NCI-H1417 (cell line): ENCODE results near the gene SLIT1.
A peak's percentile ranks its signal among the peaks of the same experiment; 100 is the strongest.

ENCODE experiments used
- DNase-seq, 3 experiments: peaks; one replicate each; lab custom pipeline; 2025; lab: John Stamatoyannopoulos, UW

SLIT1 gene

DNA sequence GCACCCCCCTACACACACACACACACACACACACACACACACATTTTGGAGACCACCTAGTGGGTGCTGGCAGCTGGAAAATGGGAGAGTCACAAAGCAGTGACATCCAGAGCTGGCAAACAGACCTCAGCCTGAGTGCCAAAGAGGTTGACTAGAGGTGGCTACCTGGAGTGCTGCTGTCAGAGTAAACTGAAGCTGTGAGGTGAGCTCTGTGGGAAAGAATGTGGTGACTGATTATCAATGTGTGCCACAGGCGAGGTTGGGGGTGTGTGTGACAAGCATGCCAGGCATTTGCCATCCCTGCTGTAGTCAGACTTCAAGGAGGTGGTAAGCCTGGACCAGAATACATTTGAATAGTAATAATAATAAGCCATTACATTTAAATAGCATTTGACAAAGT, 120.6 kb downstream of the SLIT1 start:
- peak in 2 of 3 experiments; percentile 9 to 41 for DNase-seq

DNA sequence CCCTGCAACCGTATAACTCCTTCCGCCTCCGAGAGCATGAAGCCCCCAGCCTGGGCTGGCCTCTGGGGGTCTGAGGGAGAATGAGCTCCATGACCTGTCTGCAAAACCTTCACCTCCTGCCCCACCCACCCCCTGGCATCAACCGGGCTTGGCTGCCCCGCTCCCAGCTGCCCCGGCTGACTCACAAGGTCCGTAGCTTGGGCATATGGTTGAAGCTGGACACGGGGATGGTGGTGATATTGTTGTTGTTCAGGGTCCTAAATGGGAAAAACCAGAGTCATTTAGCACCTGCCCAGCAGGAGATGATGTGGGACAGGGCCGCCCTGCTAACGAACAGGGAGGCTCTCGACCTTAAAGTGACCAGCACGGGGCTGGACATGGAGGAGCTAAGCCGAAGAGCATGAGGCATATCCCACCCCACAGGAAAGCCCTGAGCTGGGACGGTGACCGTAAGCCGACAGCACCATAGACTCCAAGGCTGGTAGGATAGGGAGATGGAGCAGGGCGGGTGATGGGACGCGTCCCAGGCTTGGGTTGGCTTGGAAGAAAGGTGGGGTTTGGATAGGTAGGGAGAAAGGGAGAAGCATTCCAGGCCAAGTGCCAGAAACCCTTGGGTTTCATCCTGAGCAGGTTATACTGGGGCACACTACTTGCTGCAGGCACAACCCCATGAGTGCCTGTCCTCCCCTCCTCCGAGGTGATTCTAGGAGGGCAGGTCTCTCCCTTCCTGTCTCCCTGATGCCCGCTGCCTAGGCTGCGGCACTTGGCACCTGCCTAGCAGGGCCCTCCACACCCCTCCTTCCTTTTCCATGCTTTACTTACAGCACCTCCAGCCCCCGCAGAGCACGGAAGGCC, 121.5 kb downstream of the SLIT1 start:
- DNase-seq, result no peak

DNA sequence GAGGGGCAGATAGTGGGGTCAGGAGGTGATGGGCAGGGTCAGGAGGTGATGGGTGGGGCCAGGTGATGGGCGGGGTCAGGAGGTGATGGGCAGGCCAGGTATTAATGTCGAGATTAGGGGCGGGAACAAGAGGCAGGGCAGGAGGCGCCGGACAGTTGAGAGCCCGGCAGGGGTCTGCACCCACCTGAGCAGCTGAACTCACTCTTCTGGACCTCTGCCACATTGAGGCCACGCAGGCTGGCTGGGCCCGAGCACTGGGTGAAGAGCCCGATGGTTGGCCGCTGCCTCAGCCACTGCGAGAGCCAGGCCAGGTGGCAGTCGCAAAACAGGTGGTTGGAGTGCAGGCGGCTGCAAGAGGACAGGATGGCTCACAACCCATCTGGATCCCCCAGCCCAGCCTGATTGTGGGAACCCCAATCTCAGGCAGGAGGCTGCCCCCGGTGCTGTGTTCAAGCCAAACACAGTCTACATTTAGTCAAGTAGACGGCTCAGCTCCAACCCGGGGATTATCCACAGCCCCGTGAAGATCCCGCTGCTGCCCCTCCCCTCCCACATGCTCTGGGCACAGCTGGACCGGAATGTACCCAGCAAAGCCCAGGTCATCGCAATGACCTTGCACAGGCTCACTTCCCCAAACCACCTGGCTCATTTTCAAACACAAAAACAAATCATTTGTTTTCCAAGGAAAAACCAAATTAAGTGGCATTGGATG, 122.3 kb downstream of the SLIT1 start:
- no peak for DNase-seq

DNA sequence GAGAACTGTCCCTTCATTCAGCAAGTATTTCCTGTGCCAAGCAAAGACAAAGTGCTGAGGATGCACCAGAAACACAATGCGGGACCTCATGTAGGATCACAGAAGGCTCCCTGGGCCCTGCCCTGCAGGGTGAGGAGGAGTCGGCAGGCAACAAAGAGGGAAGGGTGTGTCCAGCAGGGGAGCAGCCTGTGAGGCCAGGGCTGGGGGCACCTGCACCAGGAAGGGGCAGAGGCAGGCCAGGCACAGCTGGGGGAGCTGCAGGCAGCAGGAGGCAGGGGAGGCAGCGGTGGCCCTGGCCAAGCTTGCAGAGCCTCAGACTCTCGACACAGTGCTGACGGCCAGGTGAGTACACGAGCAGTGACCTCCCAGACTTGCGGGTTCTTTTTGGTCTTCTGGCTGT, 123.3 kb downstream of the SLIT1 start:
- no peak for DNase-seq

DNA sequence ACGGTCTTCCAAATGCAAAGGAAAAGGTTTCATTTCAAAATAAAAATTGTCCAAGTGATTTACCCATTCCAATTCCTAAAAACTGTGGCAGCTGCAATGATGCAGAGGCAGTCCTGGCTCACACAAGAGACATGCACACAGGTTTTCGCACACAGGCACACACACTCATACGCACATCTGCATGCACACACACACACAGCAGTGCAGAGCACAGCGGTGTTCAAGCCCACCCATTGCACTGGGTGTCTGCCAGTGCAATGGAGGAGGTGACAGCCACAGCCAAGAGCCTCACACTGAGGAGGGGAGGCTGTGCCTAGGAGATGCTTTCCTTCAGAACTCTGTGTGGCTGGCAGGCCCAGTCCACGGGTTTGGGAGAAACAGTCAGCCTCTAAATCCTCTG, 123.7 kb downstream of the SLIT1 start:
- DNase-seq, result no peak

DNA sequence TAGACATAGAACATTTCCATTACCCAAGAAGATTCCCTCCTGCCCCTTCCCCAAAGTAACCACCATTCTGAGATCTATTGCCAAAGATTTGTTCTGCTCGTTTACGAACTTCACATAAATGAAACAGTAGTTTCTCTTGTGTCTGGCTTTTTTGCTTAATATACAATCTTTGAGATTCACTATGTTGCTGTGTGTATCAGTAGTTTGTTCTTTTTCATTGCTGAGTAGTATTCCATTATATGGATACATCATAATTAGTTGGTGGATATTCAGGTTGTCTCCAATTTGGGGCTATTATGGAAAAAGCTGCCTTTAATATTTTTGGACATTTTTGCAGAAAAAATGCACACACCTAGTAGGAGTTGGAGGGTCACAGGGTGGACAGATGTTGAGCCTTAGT, 124.3 kb downstream of the SLIT1 start:
- no peak for DNase-seq

DNA sequence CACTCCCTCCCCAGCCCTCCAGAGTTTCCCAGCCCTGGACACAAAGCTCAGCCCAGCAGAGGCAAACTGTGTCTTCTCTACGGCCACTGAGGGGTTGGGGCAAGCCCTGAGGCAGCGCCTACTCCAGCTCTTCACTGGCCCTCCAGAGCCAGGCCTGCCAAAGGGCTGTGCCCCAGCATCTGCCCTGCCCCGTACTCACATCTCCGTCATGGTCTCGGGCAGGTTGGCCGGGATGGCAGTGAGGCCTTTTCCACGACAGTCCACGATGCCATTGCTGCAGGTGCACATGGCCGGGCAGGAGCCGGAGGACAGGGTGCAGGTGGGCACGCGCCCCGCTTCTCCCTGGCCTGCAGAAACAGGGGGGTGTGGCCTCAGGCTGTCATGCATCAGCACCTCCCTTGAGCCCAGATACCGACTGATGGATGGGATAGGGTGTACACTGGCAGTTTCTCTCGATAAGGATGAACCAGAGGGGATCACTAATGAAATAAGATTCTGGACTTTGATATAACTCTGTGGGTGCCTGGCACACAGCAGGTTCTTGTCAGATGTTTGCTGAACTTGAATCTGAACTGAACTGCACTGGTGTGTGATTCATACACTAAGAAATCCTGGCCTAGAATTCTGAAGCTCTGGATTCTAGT, 125.2 kb downstream of the SLIT1 start:
- DNase-seq, result no peak

DNA sequence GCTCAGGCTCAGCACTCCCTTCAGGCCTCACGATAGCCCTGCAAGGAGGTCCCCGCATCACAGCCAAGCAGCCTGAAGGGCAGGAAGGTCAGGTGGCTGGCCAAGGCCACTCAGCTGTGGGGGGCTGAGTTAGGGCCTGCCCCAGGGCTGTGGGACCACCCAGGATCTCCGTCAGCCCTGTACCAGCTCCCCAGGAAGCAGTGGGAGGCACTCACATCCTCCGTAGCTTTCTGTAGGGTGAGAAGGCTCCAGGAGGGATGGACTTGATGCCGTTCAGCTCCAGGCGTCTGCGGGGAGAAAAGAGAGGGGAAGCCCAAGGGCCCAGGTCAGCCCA, 125.9 kb downstream of the SLIT1 start:
- DNase-seq, result no peak

DNA sequence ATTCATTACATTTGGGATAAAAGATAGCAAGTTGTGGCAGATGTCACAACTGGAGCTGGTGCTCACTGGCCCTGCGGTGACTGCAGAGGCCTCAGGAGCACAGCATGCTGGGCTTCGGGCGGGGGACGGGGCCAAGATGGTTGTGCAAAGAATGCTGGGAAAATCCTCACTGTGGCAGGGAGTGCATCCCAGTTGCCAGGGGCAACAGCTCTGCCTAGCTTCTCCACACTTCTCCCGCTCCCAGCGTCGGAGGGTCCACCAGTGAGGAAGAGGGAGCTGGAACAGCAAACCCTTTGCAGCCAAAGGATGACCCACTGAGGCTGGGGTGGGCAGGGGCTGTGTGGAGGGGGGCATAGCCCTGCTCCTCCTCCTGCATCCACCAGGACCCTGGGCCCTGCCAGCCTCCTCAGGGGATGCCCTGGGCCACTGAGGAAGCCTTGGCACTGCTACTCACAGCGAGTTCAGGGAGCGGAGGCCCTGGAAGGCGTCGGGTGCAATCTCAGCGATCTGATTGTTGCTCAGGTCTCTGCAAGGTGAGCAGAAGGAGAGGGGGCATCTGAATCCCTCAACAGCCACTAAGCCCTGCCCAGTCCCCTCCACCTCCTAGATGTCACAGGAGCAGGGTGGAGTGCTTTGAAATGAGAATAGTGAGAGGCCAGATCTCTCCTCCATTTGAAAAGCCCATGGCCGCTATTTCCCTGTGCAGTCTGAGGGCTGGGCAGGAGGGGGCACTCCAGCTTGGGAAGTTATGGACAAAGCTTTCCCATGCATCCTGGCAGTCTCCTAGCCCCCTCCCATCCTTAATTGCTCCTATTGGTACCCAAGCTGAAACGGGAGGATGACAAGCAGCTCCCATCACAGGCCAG, 126.5 kb downstream of the SLIT1 start:
- peak in 1 of 3 experiments; percentile 0 for DNase-seq

DNA sequence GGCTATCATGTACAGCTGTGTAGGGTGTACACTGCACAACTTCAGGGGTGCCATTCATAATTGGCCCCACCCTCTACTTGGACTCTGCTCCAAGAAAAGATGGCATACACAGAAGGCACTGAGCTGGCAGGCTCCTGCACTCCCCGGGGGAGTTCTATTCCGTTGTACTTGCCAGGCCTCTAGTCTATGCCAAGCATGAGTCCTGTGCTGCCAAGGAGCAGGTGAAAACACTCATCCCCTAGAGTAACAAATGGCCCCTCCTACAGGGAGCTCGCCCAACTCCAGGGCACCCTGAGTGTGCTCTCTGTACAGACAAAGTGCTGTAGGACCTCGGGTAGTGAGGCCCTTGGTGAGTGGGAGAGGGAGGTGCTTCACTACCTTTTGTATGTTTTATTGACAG, 127.2 kb downstream of the SLIT1 start:
- no peak for DNase-seq

DNA sequence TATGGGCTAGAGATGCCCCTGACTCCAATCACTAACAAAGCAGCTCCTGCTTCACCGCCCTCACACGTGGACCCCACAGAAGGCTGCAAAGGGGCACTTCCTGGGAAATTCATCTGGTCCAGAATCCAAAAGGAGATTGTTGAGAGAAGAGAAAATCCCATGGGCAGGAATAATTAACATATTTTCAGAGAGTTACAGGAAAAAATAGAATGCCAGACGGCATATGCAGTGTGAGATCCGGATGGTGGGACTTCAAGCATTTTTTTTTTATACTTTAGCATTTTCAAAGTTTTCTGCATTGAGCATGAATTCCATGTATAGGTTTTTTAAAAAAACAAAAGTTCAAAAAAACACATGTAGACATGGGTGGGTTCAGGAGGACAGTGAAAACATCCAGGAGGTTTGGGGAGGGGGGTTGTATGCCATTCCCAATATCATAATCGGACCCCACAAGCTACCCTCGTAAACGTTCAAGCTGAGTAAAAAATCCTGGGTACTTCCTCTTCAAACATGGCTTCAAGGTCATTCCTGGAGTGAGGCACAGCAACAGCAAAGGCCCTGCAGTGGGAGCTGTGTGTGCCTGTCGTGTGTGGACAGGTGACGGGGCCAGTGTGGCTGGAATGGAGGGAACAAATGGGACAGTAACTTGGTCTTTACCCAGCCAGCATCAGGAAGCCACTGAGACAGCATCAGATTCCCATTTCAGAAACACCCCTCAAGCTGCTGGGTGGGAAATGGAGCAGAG, 128.1 kb downstream of the SLIT1 start:
- no peak for DNase-seq

DNA sequence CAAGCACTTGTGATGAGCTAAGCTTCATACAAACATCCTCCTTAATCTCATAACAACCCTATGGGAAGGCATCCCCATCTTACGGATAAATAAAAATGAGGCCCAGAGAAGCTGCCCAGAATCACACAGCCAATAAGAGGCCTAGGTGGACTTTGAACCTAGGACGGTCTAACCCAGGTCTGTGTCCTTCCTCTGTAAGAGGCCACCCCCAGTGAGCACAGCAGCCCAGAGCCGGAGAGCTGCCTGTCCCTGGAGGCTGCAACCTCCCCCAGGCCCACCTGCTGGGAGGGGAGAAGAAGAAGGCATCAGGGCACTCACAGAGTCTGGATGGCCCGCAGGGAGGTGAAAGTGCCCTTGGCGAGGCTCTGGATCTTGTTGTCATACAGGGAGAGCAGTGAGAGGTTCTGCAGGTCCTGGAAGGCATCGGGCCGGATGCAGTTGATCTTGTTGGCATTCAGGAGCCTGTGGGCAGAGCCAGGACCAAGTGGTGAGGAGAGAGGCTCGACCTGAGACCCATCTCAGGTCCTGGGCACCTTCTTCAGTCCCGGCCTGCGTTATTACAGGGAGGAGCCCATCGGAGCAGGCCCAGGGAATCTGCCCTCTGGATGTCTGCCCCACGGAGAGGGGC, 129.6 kb downstream of the SLIT1 start:
- no peak for DNase-seq

DNA sequence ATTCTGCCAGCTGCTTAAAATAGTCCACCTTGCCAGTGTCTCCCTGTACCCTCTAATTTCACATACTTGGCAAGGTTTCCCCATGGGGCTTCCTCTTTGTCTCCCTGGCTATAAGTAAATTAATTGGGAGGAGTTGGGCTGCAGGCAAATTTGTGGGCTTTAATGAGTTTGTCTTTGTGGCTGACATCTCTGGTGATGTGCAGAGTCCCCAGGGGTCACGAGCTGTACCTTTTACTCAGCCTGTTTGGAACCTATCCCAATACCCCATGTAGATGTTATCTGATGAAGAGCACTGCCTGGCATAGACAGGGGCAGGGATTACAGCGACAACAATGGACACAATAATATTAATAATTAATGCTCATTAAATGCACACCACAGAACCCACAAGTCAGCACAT, 132.5 kb downstream of the SLIT1 start:
- DNase-seq, result peak in 2 of 3 experiments; percentile 61 to 90

DNA sequence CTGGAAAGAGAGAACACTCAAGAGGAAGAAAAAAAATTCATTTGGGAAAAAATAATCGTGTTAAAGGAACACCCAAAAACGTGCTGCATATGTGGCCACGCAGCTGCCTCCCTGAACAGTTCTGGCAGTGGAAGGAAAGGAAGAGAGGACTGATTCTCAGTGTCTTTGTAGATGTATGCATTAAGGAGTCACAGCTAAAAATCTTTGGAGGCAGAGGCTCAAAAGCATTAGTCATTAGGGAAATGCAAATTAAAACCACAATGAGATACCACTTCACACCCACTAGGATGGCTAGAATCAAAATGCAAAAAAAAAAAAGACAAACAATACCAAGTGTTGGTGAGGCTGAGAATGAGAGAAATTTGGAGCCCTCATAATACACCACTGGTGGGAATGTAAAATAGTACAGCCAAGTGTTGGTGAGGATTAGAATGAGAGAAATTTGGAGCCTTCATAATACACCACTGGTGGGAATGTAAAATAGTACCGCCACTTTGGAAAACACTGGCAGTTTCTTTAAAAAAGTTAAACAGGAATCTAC, 134.7 kb downstream of the SLIT1 start:
- DNase-seq, result no peak

DNA sequence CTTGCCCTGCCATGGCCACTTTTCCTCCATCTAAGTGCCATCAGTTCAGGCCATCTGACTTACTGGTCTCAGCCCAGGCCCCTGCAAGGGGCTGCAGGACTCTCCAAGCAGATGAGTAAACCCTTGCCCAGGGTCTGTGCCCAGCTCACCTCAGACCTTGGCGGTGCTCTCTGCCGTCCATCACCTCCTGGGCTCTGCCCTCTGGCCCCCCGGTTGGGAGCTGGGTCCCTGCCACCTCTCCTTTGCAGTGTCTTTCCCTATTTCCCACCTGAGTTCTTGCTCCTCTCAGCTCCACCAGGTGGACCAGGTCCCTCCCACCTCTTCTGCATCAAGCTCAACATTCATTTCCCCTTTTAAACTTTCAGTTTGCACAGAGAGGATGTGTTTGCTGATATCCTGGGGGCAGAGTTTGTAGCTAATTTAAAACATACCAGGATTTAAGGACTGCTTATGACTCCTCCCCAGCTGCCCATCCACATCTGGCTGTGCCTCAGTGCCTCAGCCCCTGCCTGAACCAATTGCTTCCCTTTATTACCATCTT, 135.5 kb downstream of the SLIT1 start:
- peak in 1 of 3 experiments; percentile 22 for DNase-seq

DNA sequence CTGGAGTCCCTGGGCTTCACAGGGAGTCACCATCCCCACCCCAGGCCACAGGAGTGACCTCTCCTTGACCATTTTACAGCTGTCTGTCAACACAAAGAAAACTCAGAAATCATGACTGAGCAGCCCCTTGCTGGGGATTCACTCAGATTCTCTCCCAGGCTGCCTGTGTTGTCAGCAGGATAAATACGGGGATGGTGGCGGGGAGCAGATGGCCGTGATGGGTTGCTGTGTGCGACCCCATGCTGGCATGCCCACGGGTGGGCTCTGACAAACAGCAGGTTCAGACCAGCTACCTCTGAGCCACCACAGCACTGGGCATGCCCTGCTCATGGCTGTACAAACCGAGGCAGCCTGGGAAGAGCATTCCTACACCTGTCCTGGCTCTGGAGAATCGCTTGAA, 136.1 kb downstream of the SLIT1 start:
- DNase-seq, result peak in 2 of 3 experiments; percentile 34 to 66

DNA sequence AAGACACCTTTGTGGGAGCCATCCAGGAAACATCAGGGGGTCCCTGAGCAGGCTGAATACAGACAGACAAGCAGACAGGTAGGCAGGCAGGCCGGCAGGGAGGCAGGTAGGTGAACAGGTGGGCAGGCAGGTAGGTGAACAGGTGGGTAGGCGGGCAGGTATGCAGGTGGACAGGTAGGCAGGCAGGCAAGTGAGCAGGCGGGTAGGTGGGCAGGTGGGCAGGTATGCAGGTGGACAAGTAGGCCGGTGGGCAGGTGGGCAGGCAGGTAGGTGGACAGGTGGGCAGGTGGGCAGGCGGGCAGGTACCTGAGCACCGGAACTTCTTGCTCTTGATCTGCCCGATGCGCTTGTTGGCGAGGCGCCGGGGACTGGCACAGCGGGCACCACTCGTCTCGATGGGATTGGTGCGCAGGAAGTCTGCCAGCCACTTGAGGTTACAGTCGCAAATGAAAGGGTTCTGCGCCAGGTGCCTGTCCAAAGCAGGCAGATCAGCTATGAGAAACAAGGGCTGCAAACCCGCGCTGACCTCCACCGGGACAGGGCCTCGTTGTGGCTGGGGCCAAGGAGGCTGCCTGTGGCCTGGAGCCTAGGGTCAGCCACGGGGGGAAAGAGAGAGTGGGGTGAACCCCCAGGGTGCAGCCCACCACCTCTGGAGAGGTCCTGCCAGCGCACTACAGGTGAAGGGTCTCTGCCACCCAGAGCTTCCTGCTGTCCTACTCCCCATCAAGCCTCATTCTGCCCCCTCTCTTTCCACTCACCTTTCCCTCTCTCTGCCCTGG, 136.9 kb downstream of the SLIT1 start:
- DNase-seq, result peak in 2 of 3 experiments; percentile 27 to 35

DNA sequence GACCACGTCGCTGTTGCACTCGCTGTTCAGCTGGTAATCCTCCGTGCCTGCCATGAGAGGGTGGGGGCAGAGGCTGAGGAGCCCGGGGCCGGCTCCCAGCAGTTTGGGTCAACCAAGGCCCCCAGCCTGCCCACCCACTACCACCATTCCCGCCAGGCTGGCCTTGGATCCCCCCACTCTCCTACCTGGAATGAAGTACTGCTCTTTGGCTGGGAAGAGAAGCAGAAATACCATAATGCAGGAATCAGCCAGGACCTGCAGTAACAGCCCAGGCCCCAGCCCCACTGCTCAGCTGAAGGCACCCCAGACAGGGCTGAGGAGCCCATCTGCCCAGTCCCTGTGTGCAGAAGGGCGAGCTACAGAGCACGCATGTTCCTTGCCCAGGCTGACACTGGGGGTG, 138.0 kb downstream of the SLIT1 start:
- DNase-seq, result no peak

DNA sequence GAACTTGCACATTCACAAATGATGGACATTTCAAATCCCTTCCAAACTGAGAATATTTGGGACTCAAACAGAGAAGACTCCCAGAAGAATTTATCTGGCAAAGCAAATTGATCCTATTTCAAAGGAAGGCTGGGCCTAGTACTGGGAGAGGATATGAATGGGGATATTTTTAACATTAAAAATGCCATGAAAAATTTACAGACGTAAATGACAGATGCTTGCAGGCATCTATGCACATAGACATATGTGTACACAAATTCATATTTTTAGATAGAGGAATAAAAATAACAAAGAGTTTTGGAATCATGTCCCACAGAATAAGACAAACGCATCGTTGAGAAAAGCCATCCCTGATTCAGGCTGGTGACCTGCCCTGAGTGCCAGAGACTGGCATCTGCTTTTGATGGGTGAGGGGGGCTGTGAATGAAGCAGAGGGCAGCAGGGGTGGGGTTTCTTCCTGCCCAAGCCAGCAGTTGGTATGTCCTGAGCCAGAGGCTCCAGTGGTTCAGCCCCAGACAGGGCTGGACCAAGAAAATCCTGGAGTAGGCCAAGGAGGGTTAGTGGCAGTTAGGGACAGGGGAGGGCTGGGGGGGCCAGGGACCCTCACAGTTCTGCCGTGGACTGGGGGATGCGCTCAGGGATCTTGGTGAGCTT, 138.5 kb downstream of the SLIT1 start:
- DNase-seq, result no peak
